LNCaP clone FGC (cell line): ENCODE measurements around the gene CENPB.

Source experiments
- DNase-seq: peaks from one replicate; pipeline ENCODE4 v3.0.0-alpha.2; 2011; ENCODE audit warnings: low read depth
- H3K4me3 ChIP-seq: 2 replicates; pipeline ENCODE4 v1.5.1; 2011; ENCODE audit warnings: mild to moderate bottlenecking, low read depth, low read length, control low read depth
- TF ChIP-seq, protein P1 (sequence below): IDR thresholded peaks from 2 replicates; pipeline ENCODE4 v1.5.1; 2012; ENCODE audit warnings: mild to moderate bottlenecking; ENCODE audit not compliant: control insufficient read depth, insufficient read depth; ENCODE audit errors: extremely low read depth

The CENPB gene

GRCh38 chr20:3786126-3786484 is 435 bp downstream of the CENPB start:
- DNase-seq = no peak
- TF ChIP-seq, protein P1, sequence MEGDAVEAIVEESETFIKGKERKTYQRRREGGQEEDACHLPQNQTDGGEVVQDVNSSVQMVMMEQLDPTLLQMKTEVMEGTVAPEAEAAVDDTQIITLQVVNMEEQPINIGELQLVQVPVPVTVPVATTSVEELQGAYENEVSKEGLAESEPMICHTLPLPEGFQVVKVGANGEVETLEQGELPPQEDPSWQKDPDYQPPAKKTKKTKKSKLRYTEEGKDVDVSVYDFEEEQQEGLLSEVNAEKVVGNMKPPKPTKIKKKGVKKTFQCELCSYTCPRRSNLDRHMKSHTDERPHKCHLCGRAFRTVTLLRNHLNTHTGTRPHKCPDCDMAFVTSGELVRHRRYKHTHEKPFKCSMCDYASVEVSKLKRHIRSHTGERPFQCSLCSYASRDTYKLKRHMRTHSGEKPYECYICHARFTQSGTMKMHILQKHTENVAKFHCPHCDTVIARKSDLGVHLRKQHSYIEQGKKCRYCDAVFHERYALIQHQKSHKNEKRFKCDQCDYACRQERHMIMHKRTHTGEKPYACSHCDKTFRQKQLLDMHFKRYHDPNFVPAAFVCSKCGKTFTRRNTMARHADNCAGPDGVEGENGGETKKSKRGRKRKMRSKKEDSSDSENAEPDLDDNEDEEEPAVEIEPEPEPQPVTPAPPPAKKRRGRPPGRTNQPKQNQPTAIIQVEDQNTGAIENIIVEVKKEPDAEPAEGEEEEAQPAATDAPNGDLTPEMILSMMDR = no peak
- H3K4me3 ChIP-seq = peak overlapping the region; percentile 65

- no peak for DNase-seq
- H3K4me3 ChIP-seq = peak overlapping the region; percentile 65
- TF ChIP-seq, protein P1 = no peak
These were observed 1.1 kb downstream of the CENPB start for GRCh38 chr20:3785240-3786125.

- no peak overlapping the region for H3K4me3 ChIP-seq
- DNase-seq = no peak
These were observed 1.7 kb downstream of the CENPB start for GRCh38 chr20:3784863-3785239.

GRCh38 chr20:3784216-3784853 is 2.2 kb downstream of the CENPB start:
- TF ChIP-seq, protein P1 = no peak
- DNase-seq = no peak
- H3K4me3 ChIP-seq = no peak overlapping the region

More at GRCh38 chr20:3784863-3785239, 1.7 kb downstream of the CENPB start:
- TF ChIP-seq, protein P1 = no peak

DNA sequence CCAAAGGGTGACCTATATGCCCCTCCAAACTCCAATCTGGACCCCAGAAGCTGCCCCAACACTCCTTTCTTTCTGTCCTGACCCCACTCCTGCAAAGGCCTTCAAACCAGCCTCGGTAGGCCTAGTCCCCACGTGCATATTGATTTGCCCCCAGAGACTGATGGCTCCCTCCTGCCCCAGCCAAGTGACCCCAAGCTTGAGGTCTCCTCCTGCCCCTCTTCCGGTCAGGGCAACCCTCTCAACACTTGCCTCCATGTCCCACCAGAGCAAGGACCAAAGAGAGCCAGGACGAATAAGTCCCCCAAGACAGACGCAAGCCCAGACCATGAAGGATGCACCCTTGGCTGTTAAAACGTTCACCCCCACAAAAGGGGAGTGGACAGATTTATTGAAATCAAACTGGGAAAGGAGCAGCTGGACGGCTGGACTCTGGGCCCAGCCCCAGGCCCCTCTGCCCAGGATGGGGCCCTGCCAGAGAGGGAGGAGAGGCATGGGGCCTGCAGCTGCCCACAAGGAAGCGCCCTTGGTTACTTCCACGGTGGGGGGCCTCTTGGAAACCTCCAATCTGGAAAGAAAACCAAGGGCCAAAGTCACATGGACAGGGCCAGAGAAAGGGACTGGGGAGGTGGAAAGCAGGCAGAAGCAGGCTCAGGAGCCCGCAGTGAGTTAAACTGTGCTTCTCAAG is 2.9 kb downstream of the CENPB start:
- no peak overlapping the region for H3K4me3 ChIP-seq
- no peak for DNase-seq
- TF ChIP-seq, protein P1 = no peak

- H3K4me3 ChIP-seq = no peak overlapping the region
- TF ChIP-seq, protein P1 = no peak
- no peak for DNase-seq
These were observed 3.5 kb downstream of the CENPB start for GRCh38 chr20:3783068-3783489.
